ENCODE measurements around the gene PBXIP1. TPM values are rescaled to one million over a fixed set of nuclear protein-coding genes. Genes with fewer than 3 reads are reported as not detected.
A peak's percentile ranks its signal among the peaks of the same experiment; 100 is the strongest.
"Not testable (repeated sequence)": the region's sequence is repeated elsewhere in the genome, so short reads cannot be mapped to it uniquely, and the experiment has no call there.

PBXIP1 gene
- total RNA-seq, 1 donor from 2014 or later: 75.7 TPM

GRCh38 chr1:154995301-154995983, 39.5 kb upstream of the PBXIP1 start:
- intact Hi-C loops (cut with DNase I); H3K9me3 ChIP-seq; H3K27me3 ChIP-seq; H3K27ac ChIP-seq; H3K4me3 ChIP-seq: not testable (repeated sequence)
- H3K4me1 ChIP-seq: peaks cover 17% of the 10 kb centered on the region
- peak; percentile 63 for DNase-seq
- peak; percentile 41 for TF ChIP-seq CTCF (IDR thresholded peaks at IDR 0.05)
- H3K36me3 ChIP-seq: peaks cover 12% of the 10 kb centered on the region
- ATAC-seq: peak; percentile 7

- Histone ChIP-seq H3K27ac (no peak overlapping the region), H3K9me3 (no peaks in the 10 kb centered on the region), H3K36me3 (peaks cover 20% of the 10 kb centered on the region), H3K4me3 (no peak overlapping the region), H3K4me1 (peaks cover 10% of the 10 kb centered on the region), H3K27me3 (no peaks in the 10 kb centered on the region)
- peak; percentile 13 for DNase-seq
- no peak for ATAC-seq
- no peak for TF ChIP-seq CTCF (IDR thresholded peaks at IDR 0.05)
- intact Hi-C loops (cut with DNase I): no loop called here
These were observed 38.7 kb upstream of the PBXIP1 start for GRCh38 chr1:154994591-154994990.

GRCh38 chr1:154994269-154994587, 38.3 kb upstream of the PBXIP1 start:
- Histone ChIP-seq H3K27me3 (no peaks in the 10 kb centered on the region), H3K4me3 (no peak overlapping the region), H3K4me1 (peaks cover 7% of the 10 kb centered on the region), H3K9me3 (no peaks in the 10 kb centered on the region), H3K27ac (no peak overlapping the region), H3K36me3 (peaks cover 24% of the 10 kb centered on the region)
- ATAC-seq: no peak
- intact Hi-C loops (cut with DNase I): no loop called here
- no peak for TF ChIP-seq CTCF (IDR thresholded peaks at IDR 0.05)
- DNase-seq: no peak

GRCh38 chr1:154993572-154994268, 37.8 kb upstream of the PBXIP1 start, which contains the start of gene LENEP:
TSS of gene LENEP (plus strand) at chr1:154993586. CDS start at chr1:154993608, 22 bp downstream.
- TF ChIP-seq CTCF (IDR thresholded peaks at IDR 0.05): no peak
- DNase-seq (peak; percentile 47), ATAC-seq (no peak)
- Histone ChIP-seq H3K9me3 (no peaks in the 10 kb centered on the region), H3K4me1 (peaks cover 2% of the 10 kb centered on the region), H3K36me3 (peaks cover 27% of the 10 kb centered on the region), H3K4me3 (no peak within 1 kb of the TSS), H3K27me3 (no peaks in the 10 kb centered on the region), H3K27ac (no peak within 1 kb of the TSS)
- intact Hi-C loops (cut with DNase I): no loop called here

- Histone ChIP-seq H3K9me3 (no peaks in the 10 kb centered on the region), H3K27me3 (no peaks in the 10 kb centered on the region), H3K36me3 (peaks cover 35% of the 10 kb centered on the region), H3K4me1 (no peaks in the 10 kb centered on the region), H3K4me3 (no peak overlapping the region), H3K27ac (no peak overlapping the region)
- TF ChIP-seq CTCF (IDR thresholded peaks at IDR 0.05): no peak
- ATAC-seq: no peak
- peak; percentile 42 for DNase-seq
- intact Hi-C loops (cut with DNase I): no loop called here
These were observed 37.0 kb upstream of the PBXIP1 start for GRCh38 chr1:154992721-154993571.

All from upper lobe of right lung (tissue), 1 donor.